ENCODE results near the gene KRTAP5-4.
"Not testable (repeated sequence)": the region's sequence is repeated elsewhere in the genome, so short reads cannot be mapped to it uniquely, and the experiment has no call there.

KRTAP5-4 gene

GRCh38 chr11:1582909-1583308 lies 39.0 kb downstream of the KRTAP5-4 start:
- H3K18ac ChIP-seq (ENCODE audit: low read length); H3K79me1 ChIP-seq (ENCODE audit: low read depth, low read length); DNase-seq (ENCODE audit: low spot score); H3K4me2 ChIP-seq (ENCODE audit: insufficient read depth, low read length, poor library complexity, severe bottlenecking); H2BK120ac ChIP-seq (ENCODE audit: low read depth, low read length); H2AFZ ChIP-seq (ENCODE audit: low read length); H3K4ac ChIP-seq (ENCODE audit: low read length); H4K8ac ChIP-seq (ENCODE audit: low read depth, low read length); H2AK5ac ChIP-seq (ENCODE audit: low read depth, low read length); H3K9ac ChIP-seq (ENCODE audit: low read depth, low read length, poor library complexity); H3K14ac ChIP-seq (ENCODE audit: low read length); H3K4me1 ChIP-seq (ENCODE audit: control insufficient read depth in 2 of 2, insufficient read depth in 1 of 2, low read depth in 1 of 2, low read length in 2 of 2); H2BK15ac ChIP-seq (ENCODE audit: low read length); H3K27ac ChIP-seq (replicated peaks; ENCODE audit: low read length); H3K23ac ChIP-seq (ENCODE audit: low read depth, low read length, poor library complexity); H4K91ac ChIP-seq (ENCODE audit: low read depth, low read length, poor library complexity); H2BK5ac ChIP-seq (ENCODE audit: low read length); H2BK12ac ChIP-seq (ENCODE audit: low read length); H3K36me3 ChIP-seq (replicated peaks in 1 of 2; ENCODE audit: control insufficient read depth in 2 of 2, insufficient read depth in 2 of 2, low read length in 2 of 2); H3K27me3 ChIP-seq (ENCODE audit: control insufficient read depth in 3 of 3, insufficient read depth in 3 of 3, low read depth in 1 of 3, low read length in 3 of 3); H3K4me3 ChIP-seq (ENCODE audit: low read length in 2 of 2); H3K9me3 ChIP-seq (replicated peaks in 1 of 2; ENCODE audit: control insufficient read depth in 2 of 2, insufficient read depth in 1 of 2, low read depth in 1 of 2, low read length in 2 of 2): not testable (repeated sequence)
- WGBS, 2 donors (ENCODE audit: extremely low coverage in 2 of 2, insufficient read length in 2 of 2, insufficient replicate concordance in 1 of 2): no CpG with 5 or more reads among the region's 2 CpGs

- H2BK12ac ChIP-seq (ENCODE audit: low read length): no peak overlapping the region
- no peaks in the 10 kb centered on the region for H3K4me1 ChIP-seq (ENCODE audit: control insufficient read depth in 2 of 2, insufficient read depth in 1 of 2, low read depth in 1 of 2, low read length in 2 of 2)
These were observed 40.0 kb downstream of the KRTAP5-4 start for GRCh38 chr11:1581976-1582375.

GRCh38 chr11:1576825-1577224 lies 45.1 kb downstream of the KRTAP5-4 start:
- peaks cover 4 to 9% of the 10 kb centered on the region in 2 donors for H3K9me3 ChIP-seq (replicated peaks in 1 of 2; ENCODE audit: control insufficient read depth in 2 of 2, insufficient read depth in 1 of 2, low read depth in 1 of 2, low read length in 2 of 2)
- H2BK120ac ChIP-seq (ENCODE audit: low read depth, low read length): no peak overlapping the region
- H3K18ac ChIP-seq (ENCODE audit: low read length): no peak overlapping the region
- H3K27ac ChIP-seq (replicated peaks; ENCODE audit: low read length): no peak overlapping the region
- H3K4me3 ChIP-seq (ENCODE audit: low read length in 2 of 2): no peak overlapping the region
- H3K4me2 ChIP-seq (ENCODE audit: insufficient read depth, low read length, poor library complexity, severe bottlenecking): no peak overlapping the region
- H3K27me3 ChIP-seq (ENCODE audit: control insufficient read depth in 3 of 3, insufficient read depth in 3 of 3, low read depth in 1 of 3, low read length in 3 of 3): peaks cover 18 to 28% (median 20%) of the 10 kb centered on the region in 3 experiments
- no peak overlapping the region for H3K14ac ChIP-seq (ENCODE audit: low read length)
- no peak overlapping the region for H4K8ac ChIP-seq (ENCODE audit: low read depth, low read length)
- no peak overlapping the region for H3K9ac ChIP-seq (ENCODE audit: low read depth, low read length, poor library complexity)
- H2BK12ac ChIP-seq (ENCODE audit: low read length): no peak overlapping the region
- no peak overlapping the region for H3K4ac ChIP-seq (ENCODE audit: low read length)
- DNase-seq (ENCODE audit: low spot score): no peak
- no peak overlapping the region for H2BK5ac ChIP-seq (ENCODE audit: low read length)
- no peak overlapping the region for H2BK15ac ChIP-seq (ENCODE audit: low read length)
- no peak overlapping the region for H2AFZ ChIP-seq (ENCODE audit: low read length)
- H3K4me1 ChIP-seq (ENCODE audit: control insufficient read depth in 2 of 2, insufficient read depth in 1 of 2, low read depth in 1 of 2, low read length in 2 of 2): peaks cover 3 to 5% of the 10 kb centered on the region in 2 donors
- WGBS, 2 donors (ENCODE audit: extremely low coverage in 2 of 2, insufficient read length in 2 of 2, insufficient replicate concordance in 1 of 2): no CpG with 5 or more reads among the region's 6 CpGs
- no peak overlapping the region for H2AK5ac ChIP-seq (ENCODE audit: low read depth, low read length)
- H3K23ac ChIP-seq (ENCODE audit: low read depth, low read length, poor library complexity): no peak overlapping the region
- H4K91ac ChIP-seq (ENCODE audit: low read depth, low read length, poor library complexity): no peak overlapping the region
- no peaks in the 10 kb centered on the region for H3K79me1 ChIP-seq (ENCODE audit: low read depth, low read length)
- H3K36me3 ChIP-seq (replicated peaks in 1 of 2; ENCODE audit: control insufficient read depth in 2 of 2, insufficient read depth in 2 of 2, low read length in 2 of 2): no peaks in the 10 kb centered on the region

More at GRCh38 chr11:1581976-1582375, 40.0 kb downstream of the KRTAP5-4 start:
- Histone ChIP-seq H2BK15ac (ENCODE audit: low read length) (no peak overlapping the region), H3K4ac (ENCODE audit: low read length) (no peak overlapping the region), H3K27ac (replicated peaks; ENCODE audit: low read length) (no peak overlapping the region), H2AK5ac (ENCODE audit: low read depth, low read length) (no peak overlapping the region), H2BK120ac (ENCODE audit: low read depth, low read length) (no peak overlapping the region), H3K79me1 (ENCODE audit: low read depth, low read length) (no peaks in the 10 kb centered on the region), H2BK5ac (ENCODE audit: low read length) (no peak overlapping the region), H3K27me3 (ENCODE audit: control insufficient read depth in 3 of 3, insufficient read depth in 3 of 3, low read depth in 1 of 3, low read length in 3 of 3) (peaks cover 0 to 3% (median 0%) of the 10 kb centered on the region in 3 experiments), H4K8ac (ENCODE audit: low read depth, low read length) (no peak overlapping the region), H4K91ac (ENCODE audit: low read depth, low read length, poor library complexity) (no peak overlapping the region), H3K23ac (ENCODE audit: low read depth, low read length, poor library complexity) (no peak overlapping the region), H3K36me3 (replicated peaks in 1 of 2; ENCODE audit: control insufficient read depth in 2 of 2, insufficient read depth in 2 of 2, low read length in 2 of 2) (no peaks in the 10 kb centered on the region), H3K14ac (ENCODE audit: low read length) (no peak overlapping the region), H3K9ac (ENCODE audit: low read depth, low read length, poor library complexity) (no peak overlapping the region), H3K18ac (ENCODE audit: low read length) (no peak overlapping the region), H2AFZ (ENCODE audit: low read length) (no peak overlapping the region), H3K9me3 (replicated peaks in 1 of 2; ENCODE audit: control insufficient read depth in 2 of 2, insufficient read depth in 1 of 2, low read depth in 1 of 2, low read length in 2 of 2) (peaks cover 4 to 9% of the 10 kb centered on the region in 2 donors), H3K4me3 (ENCODE audit: low read length in 2 of 2) (no peak overlapping the region), H3K4me2 (ENCODE audit: insufficient read depth, low read length, poor library complexity, severe bottlenecking) (no peak overlapping the region)
- WGBS, 2 donors (ENCODE audit: extremely low coverage in 2 of 2, insufficient read length in 2 of 2, insufficient replicate concordance in 1 of 2): no CpG with 5 or more reads among the region's 9 CpGs
- DNase-seq (ENCODE audit: low spot score): no peak

- not testable (repeated sequence) for H3K9me3 ChIP-seq (replicated peaks in 1 of 2; ENCODE audit: control insufficient read depth in 2 of 2, insufficient read depth in 1 of 2, low read depth in 1 of 2, low read length in 2 of 2); H2BK5ac ChIP-seq (ENCODE audit: low read length); H2AFZ ChIP-seq (ENCODE audit: low read length); H3K36me3 ChIP-seq (replicated peaks in 1 of 2; ENCODE audit: control insufficient read depth in 2 of 2, insufficient read depth in 2 of 2, low read length in 2 of 2); H2BK120ac ChIP-seq (ENCODE audit: low read depth, low read length); H3K4me1 ChIP-seq (ENCODE audit: control insufficient read depth in 2 of 2, insufficient read depth in 1 of 2, low read depth in 1 of 2, low read length in 2 of 2); H3K4me2 ChIP-seq (ENCODE audit: insufficient read depth, low read length, poor library complexity, severe bottlenecking); H3K27ac ChIP-seq (replicated peaks; ENCODE audit: low read length); H2BK15ac ChIP-seq (ENCODE audit: low read length); H3K14ac ChIP-seq (ENCODE audit: low read length); H3K4me3 ChIP-seq (ENCODE audit: low read length in 2 of 2); H3K79me1 ChIP-seq (ENCODE audit: low read depth, low read length); H3K18ac ChIP-seq (ENCODE audit: low read length); DNase-seq (ENCODE audit: low spot score); H3K9ac ChIP-seq (ENCODE audit: low read depth, low read length, poor library complexity); H4K91ac ChIP-seq (ENCODE audit: low read depth, low read length, poor library complexity); H4K8ac ChIP-seq (ENCODE audit: low read depth, low read length); H2AK5ac ChIP-seq (ENCODE audit: low read depth, low read length); H3K4ac ChIP-seq (ENCODE audit: low read length); H2BK12ac ChIP-seq (ENCODE audit: low read length); H3K23ac ChIP-seq (ENCODE audit: low read depth, low read length, poor library complexity)
- peaks cover 20 to 32% (median 26%) of the 10 kb centered on the region in 3 experiments for H3K27me3 ChIP-seq (ENCODE audit: control insufficient read depth in 3 of 3, insufficient read depth in 3 of 3, low read depth in 1 of 3, low read length in 3 of 3)
- WGBS, 2 donors (ENCODE audit: extremely low coverage in 2 of 2, insufficient read length in 2 of 2, insufficient replicate concordance in 1 of 2): no CpG with 5 or more reads among the region's 16 CpGs
These were observed 46.2 kb downstream of the KRTAP5-4 start for GRCh38 chr11:1575756-1576155.

Data from neuronal stem cell (in vitro differentiated cells).